Measurements from ENCODE around the gene BARX1. TPM values are rescaled to one million over a fixed set of nuclear protein-coding genes. Genes with fewer than 3 reads are reported as not detected.

Gene BARX1
- polyA plus RNA-seq, 1 donor from 2014 or later = not detected

GRCh38 chr9:93983875-93984274 lies 28.7 kb upstream of the BARX1 start:
- no peaks in the 10 kb centered on the region for H4K20me1 ChIP-seq (ENCODE audit: insufficient read depth)
- TF ChIP-seq, protein P1, sequence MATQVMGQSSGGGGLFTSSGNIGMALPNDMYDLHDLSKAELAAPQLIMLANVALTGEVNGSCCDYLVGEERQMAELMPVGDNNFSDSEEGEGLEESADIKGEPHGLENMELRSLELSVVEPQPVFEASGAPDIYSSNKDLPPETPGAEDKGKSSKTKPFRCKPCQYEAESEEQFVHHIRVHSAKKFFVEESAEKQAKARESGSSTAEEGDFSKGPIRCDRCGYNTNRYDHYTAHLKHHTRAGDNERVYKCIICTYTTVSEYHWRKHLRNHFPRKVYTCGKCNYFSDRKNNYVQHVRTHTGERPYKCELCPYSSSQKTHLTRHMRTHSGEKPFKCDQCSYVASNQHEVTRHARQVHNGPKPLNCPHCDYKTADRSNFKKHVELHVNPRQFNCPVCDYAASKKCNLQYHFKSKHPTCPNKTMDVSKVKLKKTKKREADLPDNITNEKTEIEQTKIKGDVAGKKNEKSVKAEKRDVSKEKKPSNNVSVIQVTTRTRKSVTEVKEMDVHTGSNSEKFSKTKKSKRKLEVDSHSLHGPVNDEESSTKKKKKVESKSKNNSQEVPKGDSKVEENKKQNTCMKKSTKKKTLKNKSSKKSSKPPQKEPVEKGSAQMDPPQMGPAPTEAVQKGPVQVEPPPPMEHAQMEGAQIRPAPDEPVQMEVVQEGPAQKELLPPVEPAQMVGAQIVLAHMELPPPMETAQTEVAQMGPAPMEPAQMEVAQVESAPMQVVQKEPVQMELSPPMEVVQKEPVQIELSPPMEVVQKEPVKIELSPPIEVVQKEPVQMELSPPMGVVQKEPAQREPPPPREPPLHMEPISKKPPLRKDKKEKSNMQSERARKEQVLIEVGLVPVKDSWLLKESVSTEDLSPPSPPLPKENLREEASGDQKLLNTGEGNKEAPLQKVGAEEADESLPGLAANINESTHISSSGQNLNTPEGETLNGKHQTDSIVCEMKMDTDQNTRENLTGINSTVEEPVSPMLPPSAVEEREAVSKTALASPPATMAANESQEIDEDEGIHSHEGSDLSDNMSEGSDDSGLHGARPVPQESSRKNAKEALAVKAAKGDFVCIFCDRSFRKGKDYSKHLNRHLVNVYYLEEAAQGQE (IDR thresholded peaks at IDR 0.05; ENCODE audit: borderline replicate concordance) = no peak
- TF ChIP-seq MXI1 (conservative IDR thresholded peaks at IDR 0.05; ENCODE audit: poor library complexity, severe bottlenecking) (no peak), CTCF (IDR thresholded peaks at IDR 0.05; ENCODE audit: poor library complexity, severe bottlenecking) (no peak), POLR2AphosphoS5 (IDR thresholded peaks at IDR 0.05) (no peak), EP300 (conservative IDR thresholded peaks at IDR 0.05; ENCODE audit: poor library complexity, severe bottlenecking) (no peak), SMC3 (conservative IDR thresholded peaks at IDR 0.05; ENCODE audit: poor library complexity) (no peak), EZH2 (IDR thresholded peaks at IDR 0.05; ENCODE audit: borderline replicate concordance, insufficient read depth, low read length, poor library complexity, severe bottlenecking) (no peak), TAF1 (IDR thresholded peaks at IDR 0.05; ENCODE audit: low read depth) (no peak), RAD21 (conservative IDR thresholded peaks at IDR 0.05) (no peak)
- H3K9ac ChIP-seq (ENCODE audit: low read length) = no peak overlapping the region
- H3K4me3 ChIP-seq (ENCODE audit: low read length) = no peak overlapping the region
- no peaks in the 10 kb centered on the region for H3K27me3 ChIP-seq (ENCODE audit: insufficient read depth, low read depth, low read length)
- no peak overlapping the region for H2AFZ ChIP-seq (ENCODE audit: low read depth, low read length)
- no peaks in the 10 kb centered on the region for H3F3A ChIP-seq (ENCODE audit: insufficient read depth, low read length, poor library complexity, severe bottlenecking)
- no peaks in the 10 kb centered on the region for H3K79me2 ChIP-seq (replicated peaks; ENCODE audit: insufficient read depth, low read length)
- no peaks in the 10 kb centered on the region for H3K9me3 ChIP-seq (ENCODE audit: low read length)
- H3K36me3 ChIP-seq (ENCODE audit: insufficient read depth, low read length) = no peaks in the 10 kb centered on the region
- H3K4me2 ChIP-seq (ENCODE audit: low read length) = no peak overlapping the region
- H3K27ac ChIP-seq (ENCODE audit: low read length) = no peak overlapping the region
- no peaks in the 10 kb centered on the region for H3K9me2 ChIP-seq (ENCODE audit: insufficient read depth, low read length)

- Histone ChIP-seq H3K36me3 (ENCODE audit: insufficient read depth, low read length) (no peaks in the 10 kb centered on the region), H2AFZ (ENCODE audit: low read depth, low read length) (no peak overlapping the region), H3K79me2 (replicated peaks; ENCODE audit: insufficient read depth, low read length) (no peaks in the 10 kb centered on the region), H3K9me2 (ENCODE audit: insufficient read depth, low read length) (no peaks in the 10 kb centered on the region), H3K4me2 (ENCODE audit: low read length) (no peak overlapping the region), H3K4me3 (ENCODE audit: low read length) (no peak overlapping the region), H4K20me1 (ENCODE audit: insufficient read depth) (no peaks in the 10 kb centered on the region), H3K27me3 (ENCODE audit: insufficient read depth, low read depth, low read length) (no peaks in the 10 kb centered on the region), H3K9me3 (ENCODE audit: low read length) (no peaks in the 10 kb centered on the region), H3K9ac (ENCODE audit: low read length) (no peak overlapping the region), H3K27ac (ENCODE audit: low read length) (no peak overlapping the region), H3F3A (ENCODE audit: insufficient read depth, low read length, poor library complexity, severe bottlenecking) (no peaks in the 10 kb centered on the region)
- TF ChIP-seq MXI1 (conservative IDR thresholded peaks at IDR 0.05; ENCODE audit: poor library complexity, severe bottlenecking) = no peak
- TF ChIP-seq TAF1 (IDR thresholded peaks at IDR 0.05; ENCODE audit: low read depth) = no peak
- no peak for TF ChIP-seq CTCF (IDR thresholded peaks at IDR 0.05; ENCODE audit: poor library complexity, severe bottlenecking)
- no peak for TF ChIP-seq POLR2AphosphoS5 (IDR thresholded peaks at IDR 0.05)
- TF ChIP-seq, protein P1 (IDR thresholded peaks at IDR 0.05; ENCODE audit: borderline replicate concordance) = no peak
These were observed 24.6 kb upstream of the BARX1 start for GRCh38 chr9:93979721-93980120.

Measured in neural cell (in vitro differentiated cells).